Heart right ventricle (tissue), 16 donors: ENCODE measurements around the gene MSLN. TPM values are rescaled to one million over a fixed set of nuclear protein-coding genes. Genes with fewer than 3 reads are reported as not detected.
"Not testable (repeated sequence)": the region's sequence is repeated elsewhere in the genome, so short reads cannot be mapped to it uniquely, and the experiment has no call there.

ENCODE experiments used
- ATAC-seq, 8 donors: fragments of 200-7000 bp; cut with Tn5 transposase; one replicate each; pipeline ENCODE4 v1.9.1; 2020; ENCODE audit warnings: mild to moderate bottlenecking in 8 of 8, moderate library complexity in 8 of 8, moderate number of reproducible peaks in 1 of 8
- DNase-seq, 2 donors: peaks; one replicate each; pipeline ENCODE4 v3.0.0-alpha.2; 2020
- H3K27ac ChIP-seq, 10 donors: fragments of 200-600 bp; sonication (generic) in 2 of 10; one replicate each; pipeline versions ENCODE4 v1.5.0 to v1.8.0; 2020 to 2022; ENCODE audit warnings: mild to moderate bottlenecking in 3 of 10
- H3K27me3 ChIP-seq, 7 donors: fragments of 200-600 bp; one replicate each; pipeline ENCODE4 v1.8.0; 2021 to 2022; ENCODE audit warnings: mild to moderate bottlenecking in 2 of 7
- H3K36me3 ChIP-seq, 9 donors: fragments of 200-600 bp; sonication (generic) in 1 of 9; one replicate each; pipeline versions ENCODE4 v1.5.0 to v1.8.0; 2020 to 2022; ENCODE audit warnings: mild to moderate bottlenecking in 2 of 9
- H3K4me1 ChIP-seq, 9 donors: fragments of 200-600 bp; sonication (generic) in 1 of 9; one replicate each; pipeline versions ENCODE4 v1.5.0 to v1.8.0; 2020 to 2022; ENCODE audit warnings: mild to moderate bottlenecking in 4 of 9
- H3K4me3 ChIP-seq, 10 donors: fragments of 200-600 bp; sonication (generic) in 2 of 10; one replicate each; pipeline versions ENCODE4 v1.5.0 to v1.8.0; 2020 to 2022; ENCODE audit warnings: mild to moderate bottlenecking in 7 of 10, moderate library complexity in 2 of 10
- H3K9me3 ChIP-seq, 11 donors: fragments of 200-600 bp in 10 of 11; sonication (generic) in 2 of 11; one replicate each; pipeline versions ENCODE4 v1.5.0 to v1.8.0; 2013 to 2022; ENCODE audit warnings: mild to moderate bottlenecking in 2 of 11, control low read depth in 1 of 11, moderate library complexity in 1 of 11
- WGBS, 2 donors: extraction: QIAGEN DNeasy Blood & Tissue Kit; methylation state at CpG; one replicate each; pipeline ENCODE4 v1.1.7; 2013; ENCODE audit warnings: inconsistent platforms in 1 of 2; 5-methylcytosine and 5-hydroxymethylcytosine counted together
- intact Hi-C, 10 donors: fragments of 100-400 bp; cut with DNase I; formaldehyde crosslinking; loops; one replicate each; pipeline versions ENCODE4 v1.11.1 to v1.14.2; 2022
- polyA plus RNA-seq, 2 donors: library from polyadenylated mRNA; stranded (reverse); fragments of 200-250 nt; gene quantifications; one replicate each; pipeline ENCODE4 v1.2.3, GENCODE V29; 2013
- total RNA-seq, 10 donors: library from RNA; stranded (reverse); fragmentation: NEBNext Ultra II Directional in 3 of 10; extraction: Animal tissue kit (Norgen Biotek cat#: 25700) in 3 of 10; gene quantifications; one replicate each; pipeline versions ENCODE4 v1.2.1 to v1.2.4, GENCODE V29; 2021 to 2023
- TF ChIP-seq, protein P1 (sequence below), 9 donors: fragments of 200-600 bp; sonication (generic) in 2 of 9; IDR thresholded peaks; one replicate each; pipeline versions ENCODE4 v1.5.0 to v1.8.0; 2021 to 2022; ENCODE audit warnings: antibody characterized with exemption in 9 of 9, mild to moderate bottlenecking in 5 of 9, moderate library complexity in 1 of 9
- donor health status: Arrhythmogenic right ventricular cardiomyopathy.
- donor health status: ischemic (EF 13 %, LVEDD 7.1; RV severe dilation, severe dysfunction).
- donor health status: healthy with polysubstance abuse.
- donor health status: DM: no; HTN: yes; CAD: no.
- donor health status: DM: no; HTN: no; CAD: no.
- donor health status: ischemic (EF 25% LVEDD 6.9; RV normal size, moderate dysfunction).
- donor health status: ischemic (EF 25% LVEDD 5.7; RV mildly dilated, moderate dysfunction).
- donor health status: healthy.
- donor health status: DM: yes; HTN: yes; CAD: no.
- donor health status: Ischemic cardiomyopathy.
- donor health status: ischemic (EF 35%, LVEDD 5.7; RV mildly dilated, moderate dysfunction).
- donor health status: nonischemic (EF 11% LVEDD 7.7; RV severe dilation, severe dysfunction).
- donor health status: DM: yes; HTN: yes; CAD: no.
- donor health status: PGD.
- donor health status: ischemic (EF 29% LVEDD 5.4; RV normal size, mild dysfunction).
- donor health status: nonischemic (EF 23%, LVEDD 6.1; RV moderate dilation, normal function).

Gene MSLN
- total and polyA plus RNA-seq, 12 donors = 0.09 to 4.0 (median 0.28) TPM; not detected in 8

- Histone ChIP-seq H3K27me3 (peaks cover 0 to 34% (median 15%) of the 10 kb centered on the region in 7 donors), H3K4me3 (no peak overlapping the region), H3K9me3 (no peaks in the 10 kb centered on the region), H3K27ac (no peak overlapping the region), H3K4me1 (no peaks in the 10 kb centered on the region), H3K36me3 (no peaks in the 10 kb centered on the region)
- TF ChIP-seq, protein P1, sequence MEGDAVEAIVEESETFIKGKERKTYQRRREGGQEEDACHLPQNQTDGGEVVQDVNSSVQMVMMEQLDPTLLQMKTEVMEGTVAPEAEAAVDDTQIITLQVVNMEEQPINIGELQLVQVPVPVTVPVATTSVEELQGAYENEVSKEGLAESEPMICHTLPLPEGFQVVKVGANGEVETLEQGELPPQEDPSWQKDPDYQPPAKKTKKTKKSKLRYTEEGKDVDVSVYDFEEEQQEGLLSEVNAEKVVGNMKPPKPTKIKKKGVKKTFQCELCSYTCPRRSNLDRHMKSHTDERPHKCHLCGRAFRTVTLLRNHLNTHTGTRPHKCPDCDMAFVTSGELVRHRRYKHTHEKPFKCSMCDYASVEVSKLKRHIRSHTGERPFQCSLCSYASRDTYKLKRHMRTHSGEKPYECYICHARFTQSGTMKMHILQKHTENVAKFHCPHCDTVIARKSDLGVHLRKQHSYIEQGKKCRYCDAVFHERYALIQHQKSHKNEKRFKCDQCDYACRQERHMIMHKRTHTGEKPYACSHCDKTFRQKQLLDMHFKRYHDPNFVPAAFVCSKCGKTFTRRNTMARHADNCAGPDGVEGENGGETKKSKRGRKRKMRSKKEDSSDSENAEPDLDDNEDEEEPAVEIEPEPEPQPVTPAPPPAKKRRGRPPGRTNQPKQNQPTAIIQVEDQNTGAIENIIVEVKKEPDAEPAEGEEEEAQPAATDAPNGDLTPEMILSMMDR (IDR thresholded peaks at IDR 0.05) = no peak
- DNase-seq (no peak), ATAC-seq (peak in 1 of 8 donors; percentile 18)
- WGBS, 2 donors = 82 to 84% methylated on average over 46 of the region's 46 CpGs
- intact Hi-C loops = no loop called here
Observed at GRCh38 chr16:774086-775001, 13.8 kb downstream of the MSLN start.

DNA sequence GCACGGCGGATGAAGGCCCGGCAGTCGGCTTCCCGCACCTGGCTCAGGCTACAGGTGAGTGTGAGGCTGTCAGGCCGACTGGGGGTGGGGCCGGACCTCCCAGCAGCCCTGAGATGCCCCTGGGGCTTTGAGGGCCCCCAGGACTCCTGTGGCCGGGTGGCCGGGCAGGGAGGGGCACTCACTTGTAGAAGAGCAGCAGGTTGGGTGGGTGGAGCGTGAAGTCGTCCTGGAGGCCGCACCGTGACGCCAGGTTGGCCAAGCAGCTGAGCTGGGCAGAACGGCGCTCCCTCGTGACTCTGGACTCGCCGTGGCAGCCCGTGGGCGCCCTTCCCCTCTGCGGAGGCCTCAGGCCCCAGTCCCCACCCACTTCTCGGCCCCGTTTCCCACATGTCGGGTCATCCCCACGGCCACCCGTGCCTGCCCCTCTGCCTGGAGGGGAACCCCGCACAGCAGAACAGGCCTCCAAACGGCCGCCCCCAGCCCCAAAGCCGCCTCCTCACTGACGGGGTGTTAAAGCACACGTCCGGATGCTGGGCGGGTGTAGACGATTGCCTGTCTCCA is 14.8 kb downstream of the MSLN start:
- Histone ChIP-seq H3K36me3 (no peaks in the 10 kb centered on the region), H3K27ac (no peak overlapping the region), H3K4me3 (no peak overlapping the region), H3K4me1 (no peaks in the 10 kb centered on the region), H3K27me3 (peaks cover 0 to 39% (median 20%) of the 10 kb centered on the region in 7 donors), H3K9me3 (no peaks in the 10 kb centered on the region)
- TF ChIP-seq, protein P1 (IDR thresholded peaks at IDR 0.05) = no peak
- WGBS, 2 donors = 79% methylated on average over 33 to 36 of the region's 36 CpGs
- DNase-seq = no peak
- no peak for ATAC-seq
- intact Hi-C loops = no loop called here

GRCh38 chr16:776298-776697 is 15.8 kb downstream of the MSLN start:
- H3K27me3 ChIP-seq = peaks cover 0 to 43% (median 25%) of the 10 kb centered on the region in 7 donors
- intact Hi-C loops, H3K4me1 ChIP-seq, H3K36me3 ChIP-seq, H3K27ac ChIP-seq, DNase-seq, H3K4me3 ChIP-seq, H3K9me3 ChIP-seq, ATAC-seq: not testable (repeated sequence)
- WGBS, 2 donors = 87 to 93% methylated on average over 9 to 10 of the region's 10 CpGs

DNA sequence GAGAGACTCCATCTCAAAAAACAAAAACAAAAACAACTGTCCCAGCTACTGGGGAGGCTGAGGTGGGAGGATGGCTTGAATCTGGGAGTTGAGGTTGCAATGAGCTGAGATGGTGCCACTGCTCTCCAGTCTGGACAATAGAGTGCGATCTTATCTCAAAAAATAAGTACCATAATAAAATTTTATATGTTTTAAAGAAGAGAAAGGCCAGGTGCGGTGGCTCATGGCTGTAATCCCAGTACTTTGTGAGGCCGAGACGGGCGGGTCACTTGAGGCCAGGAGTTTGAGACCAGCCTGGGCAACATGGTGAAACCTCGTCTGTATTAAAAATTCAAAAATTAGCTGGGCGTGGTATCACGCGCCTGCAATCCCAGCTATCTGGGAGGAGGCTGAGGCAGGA is 16.3 kb downstream of the MSLN start:
- Histone ChIP-seq H3K27ac (no peak overlapping the region), H3K27me3 (peaks cover 0 to 48% (median 29%) of the 10 kb centered on the region in 7 donors), H3K36me3 (no peaks in the 10 kb centered on the region), H3K4me3 (no peak overlapping the region), H3K9me3 (no peaks in the 10 kb centered on the region), H3K4me1 (no peaks in the 10 kb centered on the region)
- WGBS, 2 donors = 91 to 94% methylated on average over 9 of the region's 9 CpGs
- TF ChIP-seq, protein P1 (IDR thresholded peaks at IDR 0.05) = no peak
- DNase-seq (no peak), ATAC-seq (no peak)
- intact Hi-C loops = no loop called here
